Measurements from ENCODE around the gene CCDC38.

DNA sequence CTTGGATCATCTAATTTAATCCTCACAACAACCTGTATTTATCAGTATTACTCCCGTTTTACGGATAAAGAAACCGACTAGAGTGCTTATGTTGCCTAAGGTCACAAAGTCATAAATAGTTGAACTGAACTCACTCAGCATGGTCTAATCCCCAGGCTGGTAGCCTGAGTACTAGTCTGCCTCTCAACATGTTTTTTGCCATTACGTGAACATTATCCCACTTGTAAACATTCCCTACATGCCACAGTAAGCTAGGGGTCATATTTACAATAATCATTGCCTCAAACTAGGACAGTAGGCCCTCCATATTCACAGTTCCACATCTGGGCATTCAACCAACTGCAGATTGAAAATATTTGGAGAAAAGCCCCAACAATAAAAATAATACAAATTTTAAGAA, 71.5 kb downstream of the CCDC38 start:
- TF ChIP-seq, protein P1, sequence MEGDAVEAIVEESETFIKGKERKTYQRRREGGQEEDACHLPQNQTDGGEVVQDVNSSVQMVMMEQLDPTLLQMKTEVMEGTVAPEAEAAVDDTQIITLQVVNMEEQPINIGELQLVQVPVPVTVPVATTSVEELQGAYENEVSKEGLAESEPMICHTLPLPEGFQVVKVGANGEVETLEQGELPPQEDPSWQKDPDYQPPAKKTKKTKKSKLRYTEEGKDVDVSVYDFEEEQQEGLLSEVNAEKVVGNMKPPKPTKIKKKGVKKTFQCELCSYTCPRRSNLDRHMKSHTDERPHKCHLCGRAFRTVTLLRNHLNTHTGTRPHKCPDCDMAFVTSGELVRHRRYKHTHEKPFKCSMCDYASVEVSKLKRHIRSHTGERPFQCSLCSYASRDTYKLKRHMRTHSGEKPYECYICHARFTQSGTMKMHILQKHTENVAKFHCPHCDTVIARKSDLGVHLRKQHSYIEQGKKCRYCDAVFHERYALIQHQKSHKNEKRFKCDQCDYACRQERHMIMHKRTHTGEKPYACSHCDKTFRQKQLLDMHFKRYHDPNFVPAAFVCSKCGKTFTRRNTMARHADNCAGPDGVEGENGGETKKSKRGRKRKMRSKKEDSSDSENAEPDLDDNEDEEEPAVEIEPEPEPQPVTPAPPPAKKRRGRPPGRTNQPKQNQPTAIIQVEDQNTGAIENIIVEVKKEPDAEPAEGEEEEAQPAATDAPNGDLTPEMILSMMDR (IDR thresholded peaks at IDR 0.05) = no peak
- TF ChIP-seq POLR2AphosphoS5 (IDR thresholded peaks at IDR 0.05) = no peak

Data from prostate gland (tissue), 2 donors.